GM21529 (cell line): ENCODE measurements around the gene CDH5.
A peak's percentile ranks its signal among the peaks of the same experiment; 100 is the strongest.
"Not testable (repeated sequence)": the region's sequence is repeated elsewhere in the genome, so short reads cannot be mapped to it uniquely, and the experiment has no call there.

Experiments
- ATAC-seq: cut with Tn5 transposase; IDR thresholded peaks from one replicate; pipeline ENCODE4 v1.9.1; 2021; ENCODE audit not compliant: unreplicated experiment

The CDH5 gene, protein sequence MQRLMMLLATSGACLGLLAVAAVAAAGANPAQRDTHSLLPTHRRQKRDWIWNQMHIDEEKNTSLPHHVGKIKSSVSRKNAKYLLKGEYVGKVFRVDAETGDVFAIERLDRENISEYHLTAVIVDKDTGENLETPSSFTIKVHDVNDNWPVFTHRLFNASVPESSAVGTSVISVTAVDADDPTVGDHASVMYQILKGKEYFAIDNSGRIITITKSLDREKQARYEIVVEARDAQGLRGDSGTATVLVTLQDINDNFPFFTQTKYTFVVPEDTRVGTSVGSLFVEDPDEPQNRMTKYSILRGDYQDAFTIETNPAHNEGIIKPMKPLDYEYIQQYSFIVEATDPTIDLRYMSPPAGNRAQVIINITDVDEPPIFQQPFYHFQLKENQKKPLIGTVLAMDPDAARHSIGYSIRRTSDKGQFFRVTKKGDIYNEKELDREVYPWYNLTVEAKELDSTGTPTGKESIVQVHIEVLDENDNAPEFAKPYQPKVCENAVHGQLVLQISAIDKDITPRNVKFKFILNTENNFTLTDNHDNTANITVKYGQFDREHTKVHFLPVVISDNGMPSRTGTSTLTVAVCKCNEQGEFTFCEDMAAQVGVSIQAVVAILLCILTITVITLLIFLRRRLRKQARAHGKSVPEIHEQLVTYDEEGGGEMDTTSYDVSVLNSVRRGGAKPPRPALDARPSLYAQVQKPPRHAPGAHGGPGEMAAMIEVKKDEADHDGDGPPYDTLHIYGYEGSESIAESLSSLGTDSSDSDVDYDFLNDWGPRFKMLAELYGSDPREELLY

DNA sequence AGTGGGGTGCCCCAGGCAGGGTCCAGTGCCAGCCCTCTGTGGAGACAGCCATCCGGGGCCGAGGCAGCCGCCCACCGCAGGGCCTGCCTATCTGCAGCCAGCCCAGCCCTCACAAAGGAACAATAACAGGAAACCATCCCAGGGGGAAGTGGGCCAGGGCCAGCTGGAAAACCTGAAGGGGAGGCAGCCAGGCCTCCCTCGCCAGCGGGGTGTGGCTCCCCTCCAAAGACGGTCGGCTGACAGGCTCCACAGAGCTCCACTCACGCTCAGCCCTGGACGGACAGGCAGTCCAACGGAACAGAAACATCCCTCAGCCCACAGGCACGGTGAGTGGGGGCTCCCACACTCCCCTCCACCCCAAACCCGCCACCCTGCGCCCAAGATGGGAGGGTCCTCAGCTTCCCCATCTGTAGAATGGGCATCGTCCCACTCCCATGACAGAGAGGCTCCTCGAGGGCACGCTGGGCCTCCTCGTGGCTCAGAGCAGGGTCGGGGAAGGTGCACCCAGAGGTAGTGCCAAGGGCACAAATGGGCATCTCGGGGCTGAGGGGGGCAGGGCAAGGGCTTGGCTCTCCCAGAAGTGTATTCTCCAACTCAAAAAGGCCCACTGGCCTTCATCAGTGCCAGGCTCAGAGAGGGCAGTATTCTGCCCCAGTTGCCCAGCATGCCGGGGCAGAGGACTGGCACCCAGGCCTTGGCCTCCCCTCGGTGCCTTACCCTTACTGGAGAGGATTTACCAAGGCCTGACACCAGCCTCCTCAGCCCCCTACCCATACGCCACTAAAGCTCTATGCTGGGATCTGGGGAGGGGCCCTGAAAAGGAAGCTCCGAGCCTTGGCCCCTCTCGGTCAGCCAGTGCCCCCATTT, at the start of gene CDH5:
Gene CDH5 (plus strand): TSS at position 259 of the 867 bp plus-strand sequence. CDS start 12,647 bp downstream, outside the sequence.
- ATAC-seq, result no peak

GRCh38 chr16:66318505-66318904, 48.0 kb upstream of the CDH5 start:
- no peak for ATAC-seq

DNA sequence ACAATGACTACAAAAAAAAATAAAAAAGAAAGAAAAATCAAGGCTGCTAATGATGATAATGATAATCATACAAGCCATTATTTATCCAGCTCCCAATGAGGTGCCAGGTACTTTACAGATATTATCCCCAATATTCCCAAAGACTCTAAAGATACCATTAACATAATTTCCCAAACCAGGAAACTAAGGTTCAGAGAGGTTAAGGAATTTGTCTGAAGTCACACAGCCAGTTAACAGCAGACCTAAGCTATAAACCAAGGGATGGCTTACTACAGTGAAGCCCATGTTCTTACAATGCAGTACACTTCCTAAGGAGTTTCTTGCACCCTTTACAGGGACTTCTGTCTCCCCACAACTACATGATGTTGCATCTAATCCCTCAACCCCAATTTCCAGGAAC, 45.7 kb upstream of the CDH5 start:
- no peak for ATAC-seq

- peak; percentile 62 for ATAC-seq
These were observed 44.3 kb upstream of the CDH5 start for GRCh38 chr16:66322174-66322573.

- ATAC-seq, result no peak
These were observed 41.5 kb upstream of the CDH5 start for GRCh38 chr16:66324815-66325515.

DNA sequence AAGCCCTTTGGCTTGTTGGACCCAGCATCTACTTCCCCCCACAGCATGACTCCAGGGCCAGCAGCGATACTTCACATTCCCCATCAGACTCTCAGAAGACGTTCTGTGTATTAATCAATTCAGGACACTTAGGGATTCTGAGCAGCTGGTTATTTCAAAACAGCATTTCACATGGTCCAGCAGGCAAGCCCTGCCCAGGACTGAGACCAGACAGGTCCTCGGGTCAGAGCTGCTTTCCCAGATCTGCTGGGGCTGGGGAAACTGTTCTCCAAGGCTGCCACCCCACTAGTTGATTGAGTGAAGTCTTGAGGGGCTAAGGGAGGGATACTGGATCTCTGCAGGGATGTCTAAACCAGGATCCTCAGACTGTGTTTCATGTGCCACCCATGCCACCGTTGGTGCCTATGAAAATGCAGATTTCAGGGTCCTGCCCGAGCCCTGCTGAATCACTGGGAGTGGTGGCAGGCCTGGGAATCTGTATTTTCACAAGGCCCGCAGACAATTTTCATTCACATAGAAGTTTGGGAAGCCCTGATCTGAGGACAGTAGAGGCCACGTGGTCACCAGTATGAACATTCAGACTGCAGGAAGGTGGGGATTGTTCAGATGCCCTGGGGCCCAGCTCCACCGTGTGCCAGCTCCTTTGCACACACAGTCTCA, 40.6 kb upstream of the CDH5 start:
- ATAC-seq, result no peak

GRCh38 chr16:66326991-66327513, 39.4 kb upstream of the CDH5 start:
- no peak for ATAC-seq

- ATAC-seq, result no peak
These were observed 38.2 kb upstream of the CDH5 start for GRCh38 chr16:66328282-66328681.

- not testable (repeated sequence) for ATAC-seq
These were observed 35.0 kb upstream of the CDH5 start for GRCh38 chr16:66331464-66331863.

DNA sequence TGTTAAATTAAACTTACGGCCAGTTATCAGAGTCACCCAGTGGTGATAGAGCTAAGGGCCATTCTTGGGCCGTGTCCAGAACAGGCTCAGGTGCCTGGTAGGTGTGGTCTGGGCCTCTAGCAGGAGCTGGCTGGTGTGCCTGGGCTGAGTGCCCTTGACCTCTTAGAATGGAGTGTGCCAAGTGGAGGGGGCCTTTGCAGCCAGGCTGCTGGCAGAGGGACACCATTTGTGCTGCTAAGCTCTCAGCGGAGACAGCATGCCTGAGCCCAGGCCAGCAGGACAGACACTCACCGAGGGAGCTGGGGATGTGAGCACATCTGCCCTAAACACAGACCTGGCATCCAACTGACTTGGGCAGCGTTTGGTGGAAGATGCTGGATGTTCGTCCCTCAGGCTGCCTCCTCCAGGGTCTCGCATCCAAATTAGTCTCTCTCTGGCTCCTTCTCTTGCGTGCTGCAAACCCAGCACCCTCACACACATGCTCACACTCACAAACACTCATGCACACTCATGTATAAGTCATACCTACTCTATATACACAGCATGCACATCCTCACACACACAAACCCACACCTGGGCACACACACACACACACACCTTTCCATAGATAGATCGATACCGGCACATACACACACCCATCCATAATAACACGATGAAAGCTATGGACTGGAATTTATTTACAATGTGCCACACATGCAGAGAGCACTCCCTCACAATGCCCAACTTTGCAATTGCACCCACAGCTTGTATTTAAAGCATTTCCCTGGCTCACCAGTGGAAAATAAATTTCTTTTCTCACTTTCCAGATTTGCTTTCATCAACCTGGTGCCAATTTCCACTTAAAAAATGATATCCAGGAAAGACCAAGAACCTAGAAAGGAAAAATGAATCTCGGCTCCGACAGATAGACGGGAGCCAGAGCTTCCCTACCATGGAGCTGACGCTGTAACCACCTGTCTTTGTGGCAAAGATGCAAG, 33.6 kb upstream of the CDH5 start:
- no peak for ATAC-seq

- no peak for ATAC-seq
These were observed 31.5 kb upstream of the CDH5 start for GRCh38 chr16:66334853-66335574.

- no peak for ATAC-seq
These were observed 30.7 kb upstream of the CDH5 start for GRCh38 chr16:66335704-66336329.

GRCh38 chr16:66337463-66338188, 28.9 kb upstream of the CDH5 start:
- ATAC-seq, result no peak

- ATAC-seq, result no peak
These were observed 24.1 kb upstream of the CDH5 start for GRCh38 chr16:66342294-66342900.

DNA sequence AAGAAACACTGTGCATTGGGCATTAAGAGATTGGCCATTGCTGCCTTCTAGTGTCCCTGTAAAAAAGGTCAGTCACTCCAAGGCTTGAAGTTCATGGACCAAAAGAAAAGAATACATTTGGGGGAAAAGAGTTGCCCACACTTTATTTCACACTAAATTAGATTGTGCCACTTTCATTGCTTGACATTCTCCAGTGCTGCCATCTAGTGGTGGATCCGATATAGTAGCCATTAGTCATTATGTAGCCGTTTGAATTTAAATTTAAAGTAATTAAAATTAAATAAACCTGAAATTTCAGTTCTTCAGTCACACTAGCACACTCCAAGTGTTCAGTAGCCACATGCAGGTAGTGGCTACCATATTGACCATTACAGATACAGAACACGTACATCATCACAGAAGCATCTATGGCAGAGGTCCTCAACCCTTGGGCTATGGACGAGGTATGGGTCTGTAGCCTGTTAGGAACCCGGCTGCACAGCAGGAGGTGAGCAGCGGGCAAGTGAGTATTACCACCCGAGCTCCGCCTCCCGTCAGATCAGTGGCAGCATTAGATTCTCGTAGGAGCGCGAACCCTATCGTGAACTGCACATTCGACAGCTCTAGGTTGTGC, 21.9 kb upstream of the CDH5 start:
- ATAC-seq, result no peak

- ATAC-seq, result no peak
These were observed 20.3 kb upstream of the CDH5 start for GRCh38 chr16:66346221-66346620.
